HCT116 (cell line): Measurements from ENCODE around the gene P2RY12. TPM values are rescaled to one million over a fixed set of nuclear protein-coding genes. Genes with fewer than 3 reads are reported as not detected.

ENCODE experiments used
- ATAC-seq: fragments of 200-7000 bp; cut with Tn5 transposase; 2 replicates; pipeline ENCODE4 v1.9.1; 2020; ENCODE audit warnings: mild to moderate bottlenecking, moderate library complexity
- BruUV-seq: library from RNA; stranded (reverse); fragments of 400-500 nt; replicated peaks from 2 replicates; lab custom pipeline; 2021; lab: Mats Ljungman, UMichigan
- CTCF ChIA-PET: fragments of 300-600 bp; sonication (Branson Sonifier 250); formaldehyde crosslinking; loops from one replicate; lab custom pipeline; 2021; ENCODE audit warnings: antibody characterized with exemption; lab: Charles Lee
- POLR2A ChIA-PET: fragments of 300-600, 350-600 bp; sonication (Branson Sonifier 250); formaldehyde crosslinking; loops from one replicate; lab custom pipeline; 2021; ENCODE audit warnings: antibody characterized with exemption; lab: Charles Lee
- RAD21 ChIA-PET, 2 experiments: fragments of 300-600 bp; sonication (Branson Sonifier 250); formaldehyde crosslinking; loops; one replicate each; lab custom pipeline; 2023; ENCODE audit warnings: low total read pairs in 2 of 2; ENCODE audit not compliant: uncharacterized antibody in 2 of 2, unreplicated experiment in 2 of 2, low non-redundant PET in 1 of 2; lab: Charles Lee
- DNase-seq: peaks from one replicate; pipeline ENCODE4 v3.0.0-alpha.2; 2010; ENCODE audit warnings: low read depth, low spot score
- H2AFZ ChIP-seq: fragments of 200-600 bp; shearing (Covaris generic), sonication (generic); 2 replicates; pipeline ENCODE4 v1.6.1; 2017; ENCODE audit warnings: low read depth, mixed run types, mixed read lengths, antibody characterized with exemption, low read length; ENCODE audit not compliant: poor library complexity, severe bottlenecking
- H3K27ac ChIP-seq: 2 replicates; pipeline ENCODE4 v1.5.1; 2012; ENCODE audit warnings: low read depth, low read length
- H3K27me3 ChIP-seq: fragments of 200-600 bp; sonication (generic); 2 replicates; pipeline ENCODE4 v1.6.1; 2016; ENCODE audit warnings: mixed run types, low read length, mixed read lengths; ENCODE audit not compliant: insufficient read depth
- H3K36me3 ChIP-seq, 2 experiments: fragments of 200-500 bp in 1 of 2; fragments of 200-600 bp in 1 of 2; sonication (Bioruptor generic) in 1 of 2; sonication (generic) in 1 of 2; 2 replicates each; pipeline versions ENCODE4 v1.5.1 to v1.6.1; 2014 to 2016; ENCODE audit warnings: low read length in 2 of 2, inconsistent platforms in 1 of 2, mixed read lengths in 1 of 2, mixed run types in 1 of 2; ENCODE audit not compliant: insufficient read depth in 2 of 2, control insufficient read depth in 1 of 2
- H3K4me1 ChIP-seq, 2 experiments: fragments of 200-600 bp in 1 of 2; sonication (generic) in 1 of 2; 2 replicates each; pipeline versions ENCODE4 v1.5.1 to v1.6.1; 2012 to 2017; ENCODE audit warnings: low read length in 2 of 2, inconsistent platforms in 1 of 2, mild to moderate bottlenecking in 1 of 2, mixed read lengths in 1 of 2, mixed run types in 1 of 2, moderate library complexity in 1 of 2; ENCODE audit not compliant: insufficient read depth in 2 of 2, control insufficient read depth in 1 of 2
- H3K4me2 ChIP-seq: fragments of 200-600 bp; sonication (generic); 2 replicates; pipeline ENCODE4 v1.6.1; 2017; ENCODE audit warnings: mixed run types, low read length, mixed read lengths
- H3K4me3 ChIP-seq, 2 experiments: fragments of 200-600 bp in 1 of 2; sonication (generic) in 1 of 2; replicated peaks in 1 of 2; 2 replicates each; pipeline ENCODE4 v1.5.1; 2011 to 2016; ENCODE audit warnings: low read length in 2 of 2, control low read depth in 1 of 2, low read depth in 1 of 2, mild to moderate bottlenecking in 1 of 2, mixed read lengths in 1 of 2, mixed run types in 1 of 2
- H3K79me2 ChIP-seq: fragments of 200-600 bp; sonication (generic); 2 replicates; pipeline ENCODE4 v1.6.1; 2017; ENCODE audit warnings: mild to moderate bottlenecking, mixed run types, low read length, moderate library complexity, mixed read lengths; ENCODE audit not compliant: insufficient read depth
- H3K9ac ChIP-seq: fragments of 200-600 bp; sonication (generic); 2 replicates; pipeline ENCODE4 v1.6.1; 2016; ENCODE audit warnings: low read length, mixed read lengths
- H3K9me2 ChIP-seq: fragments of 200-600 bp; sonication (generic), shearing (Covaris generic); 2 replicates; pipeline ENCODE4 v1.6.1; 2017; ENCODE audit warnings: mixed run types, mild to moderate bottlenecking, moderate library complexity; ENCODE audit not compliant: insufficient read depth
- H3K9me3 ChIP-seq, 2 experiments: fragments of 200-500 bp in 1 of 2; fragments of 200-600 bp in 1 of 2; sonication (Bioruptor generic) in 1 of 2; sonication (generic) in 1 of 2; 2 replicates each; pipeline ENCODE4 v1.6.1; 2014 to 2017; ENCODE audit warnings: low read length in 2 of 2, mixed read lengths in 2 of 2, inconsistent platforms in 1 of 2, low read depth in 1 of 2, mild to moderate bottlenecking in 1 of 2, mixed run types in 1 of 2, moderate library complexity in 1 of 2; ENCODE audit not compliant: control insufficient read depth in 1 of 2, insufficient read depth in 1 of 2
- H4K20me1 ChIP-seq: fragments of 200-600 bp; sonication (generic), shearing (Covaris generic); 2 replicates; pipeline ENCODE4 v1.6.1; 2017; ENCODE audit warnings: mixed run types, mild to moderate bottlenecking, moderate library complexity; ENCODE audit not compliant: insufficient read depth
- ATF3 ChIP-seq: IDR thresholded peaks from 2 replicates; pipeline ENCODE4 v1.6.1; 2012
- CBX3 ChIP-seq: IDR thresholded peaks from 2 replicates; pipeline ENCODE4 v1.6.1; 2012; ENCODE audit warnings: low read depth
- EZH2 ChIP-seq: fragments of 200-600 bp; sonication (generic); IDR thresholded peaks from 2 replicates; pipeline ENCODE4 v1.6.1; 2017; ENCODE audit warnings: antibody characterized with exemption, mixed run types
- POLR2A ChIP-seq: IDR thresholded peaks from 2 replicates; pipeline ENCODE4 v1.7.0; 2011; ENCODE audit warnings: borderline replicate concordance; ENCODE audit not compliant: insufficient read depth, insufficient read length; ENCODE audit errors: extremely low read depth
- REST ChIP-seq: IDR thresholded peaks from 2 replicates; pipeline ENCODE4 v1.6.1; 2012; ENCODE audit warnings: low read depth
- intact Hi-C: fragments of 100-400 bp; cut with micrococcal nuclease; formaldehyde crosslinking; loops from 2 replicates; pipeline ENCODE4 v1.10.0; 2022
- total RNA-seq: library from RNA; stranded (reverse); gene quantifications from one replicate; pipeline ENCODE4 v1.2.1, GENCODE V29; 2021; ENCODE audit not compliant: unreplicated experiment

The P2RY12 gene
- total RNA-seq, 1 experiment from 2014 or later: not detected

GRCh38 chr3:151351219-151351618, 33.3 kb downstream of the P2RY12 start:
- no peak for ATAC-seq
- no TSS peak for BruUV-seq

More at GRCh38 chr3:151351219-151351618, 33.3 kb downstream of the P2RY12 start:
- H3K4me2 ChIP-seq: no peak overlapping the region
- H3K27me3 ChIP-seq: no peaks in the 10 kb centered on the region
- H3K36me3 ChIP-seq: no peaks in the 10 kb centered on the region
- intact Hi-C loops: no loop called here
- DNase-seq: no peak
- POLR2A ChIA-PET: no interaction called here
- H3K9ac ChIP-seq: no peak overlapping the region
- H3K27ac ChIP-seq: no peak overlapping the region
- H3K9me3 ChIP-seq: no peaks in the 10 kb centered on the region
- no peak overlapping the region for H3K4me3 ChIP-seq
- H3K4me1 ChIP-seq: no peaks in the 10 kb centered on the region
- TF ChIP-seq EZH2: no peak
- no peak for TF ChIP-seq POLR2A
- no peak for TF ChIP-seq REST
- no peak for TF ChIP-seq CBX3
- TF ChIP-seq ATF3: no peak
- H3K9me2 ChIP-seq: no peaks in the 10 kb centered on the region
- CTCF ChIA-PET: no interaction called here
- H4K20me1 ChIP-seq: no peaks in the 10 kb centered on the region
- no peaks in the 10 kb centered on the region for H3K79me2 ChIP-seq
- RAD21 ChIA-PET: no interaction called here
- no peak overlapping the region for H2AFZ ChIP-seq
